ENCODE data around the gene IFT80.
"Not testable (repeated sequence)": the region's sequence is repeated elsewhere in the genome, so short reads cannot be mapped to it uniquely, and the experiment has no call there.

The IFT80 gene

DNA sequence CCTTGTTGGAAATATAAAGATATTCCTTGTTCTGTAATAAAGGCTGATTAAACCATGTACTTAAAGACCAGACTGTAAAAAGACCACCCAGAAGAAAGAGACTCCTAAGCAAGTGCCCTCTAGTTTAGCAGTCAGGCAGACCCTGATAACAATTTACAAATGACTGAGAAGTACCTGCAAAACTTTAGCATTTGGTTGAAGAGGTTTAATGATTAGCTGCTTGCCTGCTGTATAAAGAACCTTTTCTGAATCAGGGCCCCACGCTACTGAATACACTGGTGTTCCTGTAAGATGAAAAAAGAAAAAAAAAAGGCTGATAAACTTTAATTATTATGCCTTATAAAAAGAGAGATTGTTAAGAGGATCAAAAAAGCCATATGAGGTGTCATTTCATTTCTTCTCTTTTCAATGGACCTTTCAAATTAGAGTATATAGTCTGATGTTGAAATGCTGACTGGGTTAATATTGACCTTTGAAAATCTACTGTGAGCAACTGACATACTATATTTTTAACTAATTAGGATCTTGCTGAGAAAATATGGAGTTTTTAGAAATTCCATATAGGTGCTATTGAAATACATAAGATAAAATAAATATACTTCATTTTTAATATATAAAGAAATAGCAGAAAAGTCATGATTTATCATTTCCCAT lies 33.0 kb downstream of the IFT80 start:
- Histone ChIP-seq H3K27me3 (ENCODE audit: control insufficient read depth in 1 of 2, insufficient read depth in 1 of 2, low read length in 2 of 2) (no peaks in the 10 kb centered on the region), H3K23ac (ENCODE audit: low read length in 2 of 2) (no peak overlapping the region), H2BK5ac (ENCODE audit: low read depth, low read length, poor library complexity, severe bottlenecking) (no peak overlapping the region), H3K4me1 (ENCODE audit: control insufficient read depth, insufficient read depth, low read depth, low read length) (no peaks in the 10 kb centered on the region), H3K4ac (ENCODE audit: low read depth in 1 of 2, low read length in 2 of 2) (no peak overlapping the region), H4K8ac (ENCODE audit: low read length) (no peak overlapping the region), H3K18ac (ENCODE audit: low read depth in 1 of 2, low read length in 2 of 2) (no peak overlapping the region), H2AK5ac (ENCODE audit: low read length, severe bottlenecking) (no peak overlapping the region), H2AFZ (ENCODE audit: low read depth, low read length) (no peak overlapping the region), H3K9ac (ENCODE audit: low read length) (no peak overlapping the region), H3K4me3 (ENCODE audit: insufficient read depth in 1 of 2, low read depth in 1 of 2, low read length in 2 of 2) (no peak overlapping the region), H4K91ac (ENCODE audit: low read length) (no peak overlapping the region), H2BK15ac (ENCODE audit: low read depth, poor library complexity, severe bottlenecking) (no peak overlapping the region), H3K27ac (ENCODE audit: low read length, poor library complexity, severe bottlenecking) (no peak overlapping the region), H3K9me3 (ENCODE audit: control insufficient read depth, low read length) (no peaks in the 10 kb centered on the region), H3K79me1 (replicated peaks; ENCODE audit: low read length, poor library complexity, severe bottlenecking) (no peaks in the 10 kb centered on the region), H3K36me3 (ENCODE audit: control insufficient read depth in 1 of 2, insufficient read depth in 2 of 2, low read depth in 1 of 2, low read length in 2 of 2) (peaks cover 0 to 62% of the 10 kb centered on the region in 2 experiments), H3K4me2 (ENCODE audit: low read length, poor library complexity, severe bottlenecking) (no peak overlapping the region), H2BK12ac (ENCODE audit: low read length in 2 of 2) (no peak overlapping the region), H2BK120ac (ENCODE audit: low read depth, low read length) (no peak overlapping the region), H3K14ac (ENCODE audit: low read length in 2 of 2) (no peak overlapping the region)
- WGBS = 100% methylated on average over 1 of the region's 1 CpG
- DNase-seq = no peak

DNA sequence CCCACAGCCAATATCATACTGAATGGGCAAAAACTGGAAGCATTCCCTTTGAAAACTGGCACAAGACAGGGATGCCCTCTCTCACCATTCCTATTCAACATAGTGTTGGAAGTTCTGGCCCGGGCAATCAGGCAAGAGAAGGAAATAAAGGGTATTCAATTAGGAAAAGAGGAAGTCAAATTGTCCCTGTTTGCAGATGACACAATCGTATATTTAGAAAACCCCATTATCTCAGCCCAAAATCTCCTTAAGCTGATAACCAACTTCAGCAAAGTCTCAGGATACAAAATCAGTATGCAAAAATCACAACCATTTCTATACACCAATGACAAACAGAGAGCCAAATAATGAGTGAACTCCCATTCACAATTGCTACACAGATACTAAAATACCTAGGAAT lies 36.1 kb downstream of the IFT80 start:
- 93% methylated on average over 1 of the region's 2 CpGs for WGBS
- H2BK120ac ChIP-seq (ENCODE audit: low read depth, low read length) = not testable (repeated sequence)

DNA sequence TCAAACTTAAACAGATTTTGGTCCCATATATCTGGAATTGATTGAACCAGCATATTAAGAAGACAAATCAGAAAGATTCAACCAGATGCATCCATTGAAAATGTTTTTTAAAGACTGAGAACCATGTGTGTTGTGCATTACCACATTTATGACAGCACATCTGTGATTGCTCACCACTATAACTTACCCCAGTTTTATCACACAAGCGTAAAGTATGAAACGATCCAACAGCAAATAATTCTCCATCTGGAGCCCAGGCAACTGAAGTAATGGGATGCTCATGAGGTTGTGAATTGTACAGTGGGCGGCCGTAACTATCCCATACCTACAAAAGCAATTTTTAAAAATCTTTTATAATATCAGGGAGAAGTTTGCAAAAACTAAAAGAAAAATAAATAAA lies 43.2 kb downstream of the IFT80 start:
- H3K27me3 ChIP-seq (ENCODE audit: control insufficient read depth in 1 of 2, insufficient read depth in 1 of 2, low read length in 2 of 2) = no peaks in the 10 kb centered on the region
- H3K9me3 ChIP-seq (ENCODE audit: control insufficient read depth, low read length) = no peaks in the 10 kb centered on the region
- no peak overlapping the region for H2BK120ac ChIP-seq (ENCODE audit: low read depth, low read length)
- H2BK15ac ChIP-seq (ENCODE audit: low read depth, poor library complexity, severe bottlenecking) = no peak overlapping the region
- no CpG with 5 or more reads among the region's 4 CpGs for WGBS
- H3K14ac ChIP-seq (ENCODE audit: low read length in 2 of 2) = no peak overlapping the region
- H3K36me3 ChIP-seq (ENCODE audit: control insufficient read depth in 1 of 2, insufficient read depth in 2 of 2, low read depth in 1 of 2, low read length in 2 of 2) = peaks cover 3 to 76% of the 10 kb centered on the region in 2 experiments
- no peak overlapping the region for H4K91ac ChIP-seq (ENCODE audit: low read length)
- no peak overlapping the region for H2AK5ac ChIP-seq (ENCODE audit: low read length, severe bottlenecking)
- no peak overlapping the region for H3K4me3 ChIP-seq (ENCODE audit: insufficient read depth in 1 of 2, low read depth in 1 of 2, low read length in 2 of 2)
- no peak for DNase-seq
- H2BK5ac ChIP-seq (ENCODE audit: low read depth, low read length, poor library complexity, severe bottlenecking) = no peak overlapping the region
- H3K4me2 ChIP-seq (ENCODE audit: low read length, poor library complexity, severe bottlenecking) = no peak overlapping the region
- H3K79me1 ChIP-seq (replicated peaks; ENCODE audit: low read length, poor library complexity, severe bottlenecking) = peaks cover 1% of the 10 kb centered on the region
- no peaks in the 10 kb centered on the region for H3K4me1 ChIP-seq (ENCODE audit: control insufficient read depth, insufficient read depth, low read depth, low read length)
- no peak overlapping the region for H3K4ac ChIP-seq (ENCODE audit: low read depth in 1 of 2, low read length in 2 of 2)
- H3K18ac ChIP-seq (ENCODE audit: low read depth in 1 of 2, low read length in 2 of 2) = no peak overlapping the region
- no peak overlapping the region for H2BK12ac ChIP-seq (ENCODE audit: low read length in 2 of 2)
- H3K23ac ChIP-seq (ENCODE audit: low read length in 2 of 2) = no peak overlapping the region
- H3K9ac ChIP-seq (ENCODE audit: low read length) = no peak overlapping the region
- no peak overlapping the region for H4K8ac ChIP-seq (ENCODE audit: low read length)
- H2AFZ ChIP-seq (ENCODE audit: low read depth, low read length) = no peak overlapping the region
- no peak overlapping the region for H3K27ac ChIP-seq (ENCODE audit: low read length, poor library complexity, severe bottlenecking)

More for the DNA sequence above, 36.1 kb downstream of the IFT80 start:
- H2BK15ac ChIP-seq (ENCODE audit: low read depth, poor library complexity, severe bottlenecking); H4K91ac ChIP-seq (ENCODE audit: low read length); H3K27me3 ChIP-seq (ENCODE audit: control insufficient read depth in 1 of 2, insufficient read depth in 1 of 2, low read length in 2 of 2); H3K4me2 ChIP-seq (ENCODE audit: low read length, poor library complexity, severe bottlenecking); H3K27ac ChIP-seq (ENCODE audit: low read length, poor library complexity, severe bottlenecking); H3K79me1 ChIP-seq (replicated peaks; ENCODE audit: low read length, poor library complexity, severe bottlenecking); H3K4me3 ChIP-seq (ENCODE audit: insufficient read depth in 1 of 2, low read depth in 1 of 2, low read length in 2 of 2); H4K8ac ChIP-seq (ENCODE audit: low read length); H3K9me3 ChIP-seq (ENCODE audit: control insufficient read depth, low read length); H2BK5ac ChIP-seq (ENCODE audit: low read depth, low read length, poor library complexity, severe bottlenecking); H3K18ac ChIP-seq (ENCODE audit: low read depth in 1 of 2, low read length in 2 of 2); H3K4me1 ChIP-seq (ENCODE audit: control insufficient read depth, insufficient read depth, low read depth, low read length); H2AK5ac ChIP-seq (ENCODE audit: low read length, severe bottlenecking); H3K9ac ChIP-seq (ENCODE audit: low read length); DNase-seq; H3K14ac ChIP-seq (ENCODE audit: low read length in 2 of 2); H2BK12ac ChIP-seq (ENCODE audit: low read length in 2 of 2); H3K4ac ChIP-seq (ENCODE audit: low read depth in 1 of 2, low read length in 2 of 2); H3K23ac ChIP-seq (ENCODE audit: low read length in 2 of 2); H2AFZ ChIP-seq (ENCODE audit: low read depth, low read length): not testable (repeated sequence)
- H3K36me3 ChIP-seq (ENCODE audit: control insufficient read depth in 1 of 2, insufficient read depth in 2 of 2, low read depth in 1 of 2, low read length in 2 of 2) = peaks cover 0 to 56% of the 10 kb centered on the region in 2 experiments

DNA sequence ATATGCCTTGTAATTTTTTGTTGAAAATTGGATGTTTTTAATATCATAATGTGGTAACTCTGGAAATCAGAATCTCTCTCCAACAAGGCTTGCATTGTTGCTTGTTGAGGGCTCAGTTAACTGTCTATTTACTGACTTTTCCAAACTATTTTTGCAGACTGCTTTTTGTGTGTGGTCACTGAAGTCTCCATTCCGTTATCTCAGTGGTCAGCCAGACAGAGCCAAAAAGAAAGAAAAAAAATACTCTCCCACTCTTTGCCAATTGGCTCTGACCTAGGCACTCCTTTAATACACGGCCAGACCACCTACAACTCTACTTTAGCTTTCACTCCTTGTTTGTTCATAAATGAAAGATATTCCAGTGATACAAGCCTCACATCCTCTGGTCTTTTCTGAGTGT lies 52.5 kb downstream of the IFT80 start:
- no peak overlapping the region for H2BK120ac ChIP-seq (ENCODE audit: low read depth, low read length)
- no peak overlapping the region for H3K14ac ChIP-seq (ENCODE audit: low read length in 2 of 2)
- peaks cover 2 to 63% of the 10 kb centered on the region in 2 experiments for H3K36me3 ChIP-seq (ENCODE audit: control insufficient read depth in 1 of 2, insufficient read depth in 2 of 2, low read depth in 1 of 2, low read length in 2 of 2)
- no peak overlapping the region for H2BK5ac ChIP-seq (ENCODE audit: low read depth, low read length, poor library complexity, severe bottlenecking)
- H3K18ac ChIP-seq (ENCODE audit: low read depth in 1 of 2, low read length in 2 of 2) = no peak overlapping the region
- H3K4me3 ChIP-seq (ENCODE audit: insufficient read depth in 1 of 2, low read depth in 1 of 2, low read length in 2 of 2) = no peak overlapping the region
- no peak overlapping the region for H2AFZ ChIP-seq (ENCODE audit: low read depth, low read length)
- no peak for DNase-seq
- H2BK12ac ChIP-seq (ENCODE audit: low read length in 2 of 2) = no peak overlapping the region
- no peak overlapping the region for H3K4me2 ChIP-seq (ENCODE audit: low read length, poor library complexity, severe bottlenecking)
- WGBS = 100% methylated on average over 2 of the region's 2 CpGs
- no peak overlapping the region for H3K27ac ChIP-seq (ENCODE audit: low read length, poor library complexity, severe bottlenecking)
- no peak overlapping the region for H2AK5ac ChIP-seq (ENCODE audit: low read length, severe bottlenecking)
- H4K91ac ChIP-seq (ENCODE audit: low read length) = no peak overlapping the region
- no peak overlapping the region for H2BK15ac ChIP-seq (ENCODE audit: low read depth, poor library complexity, severe bottlenecking)
- no peak overlapping the region for H3K4ac ChIP-seq (ENCODE audit: low read depth in 1 of 2, low read length in 2 of 2)
- no peak overlapping the region for H3K23ac ChIP-seq (ENCODE audit: low read length in 2 of 2)
- H3K9ac ChIP-seq (ENCODE audit: low read length) = no peak overlapping the region
- H4K8ac ChIP-seq (ENCODE audit: low read length) = no peak overlapping the region
- no peaks in the 10 kb centered on the region for H3K27me3 ChIP-seq (ENCODE audit: control insufficient read depth in 1 of 2, insufficient read depth in 1 of 2, low read length in 2 of 2)
- H3K79me1 ChIP-seq (replicated peaks; ENCODE audit: low read length, poor library complexity, severe bottlenecking) = no peaks in the 10 kb centered on the region
- H3K9me3 ChIP-seq (ENCODE audit: control insufficient read depth, low read length) = no peaks in the 10 kb centered on the region
- no peaks in the 10 kb centered on the region for H3K4me1 ChIP-seq (ENCODE audit: control insufficient read depth, insufficient read depth, low read depth, low read length)

All from mesenchymal stem cell (in vitro differentiated cells and primary cell).